Transverse colon (tissue), 4 donors: ENCODE results near the gene RALGPS1. TPM values are rescaled to one million over a fixed set of nuclear protein-coding genes. Genes with fewer than 3 reads are reported as not detected.

Experiments
- DNase-seq: peaks from one replicate; pipeline ENCODE4 v3.0.0-alpha.2; 2019
- H3K27ac ChIP-seq, 4 donors: fragments of 200-600 bp; sonication (generic); 2 replicates each; pipeline ENCODE4 v1.5.1; 2016 to 2018; ENCODE audit warnings: inconsistent platforms in 4 of 4
- H3K27me3 ChIP-seq: fragments of 200-600 bp; sonication (generic); 2 replicates; pipeline ENCODE4 v1.5.1; 2017; ENCODE audit warnings: inconsistent platforms
- H3K36me3 ChIP-seq, 4 donors: fragments of 200-600 bp; sonication (generic); 2 replicates each; pipeline ENCODE4 v1.5.1; 2017 to 2019; ENCODE audit warnings: inconsistent platforms in 4 of 4
- H3K4me1 ChIP-seq, 4 donors: fragments of 200-600 bp; sonication (generic); 2 replicates each; pipeline ENCODE4 v1.5.1; 2017 to 2020; ENCODE audit warnings: inconsistent platforms in 4 of 4
- H3K4me3 ChIP-seq, 4 donors: fragments of 200-600 bp; sonication (generic); 1 replicate in 1 of 4; 2 replicates in 3 of 4; pipeline versions ENCODE4 v1.5.1 to v1.6.1; 2017 to 2019; ENCODE audit warnings: inconsistent platforms in 4 of 4
- H3K9me3 ChIP-seq, 2 donors: fragments of 200-600 bp; sonication (generic); 2 replicates each; pipeline ENCODE4 v1.5.1; 2017 to 2019; ENCODE audit warnings: inconsistent platforms in 2 of 2
- CTCF ChIP-seq, 5 experiments: fragments of 200-600 bp in 3 of 5; fragments of 450-650 bp in 2 of 5; sonication (generic) in 3 of 5; IDR thresholded peaks; 1 replicate in 2 of 5; 2 replicates in 3 of 5; pipeline ENCODE4 v1.5.1; 2016 to 2017; ENCODE audit warnings: antibody characterized with exemption in 5 of 5, inconsistent platforms in 3 of 5, mild to moderate bottlenecking in 2 of 5, moderate library complexity in 1 of 5
- EP300 ChIP-seq: sonication (generic); formaldehyde crosslinking; IDR thresholded peaks from one replicate; pipeline ENCODE4 v1.6.1; 2017; ENCODE audit warnings: antibody characterized with exemption, low read depth
- POLR2A ChIP-seq: fragments of 450-650 bp; IDR thresholded peaks from one replicate; pipeline ENCODE4 v1.6.1; 2016; ENCODE audit warnings: antibody characterized with exemption, mild to moderate bottlenecking, moderate library complexity
- POLR2AphosphoS5 ChIP-seq, 3 donors: sonication (generic); formaldehyde crosslinking; IDR thresholded peaks; one replicate each; pipeline ENCODE4 v1.6.1; 2016; ENCODE audit warnings: antibody characterized with exemption in 3 of 3
- WGBS, 2 donors: methylation state at CpG; one replicate each; pipeline ENCODE4 v1.1.5; 2018; ENCODE audit warnings: low coverage in 1 of 2; 5-methylcytosine and 5-hydroxymethylcytosine counted together
- in situ Hi-C, 4 donors: fragments of 200-750 bp; cut with MboI; loops; one replicate each; pipeline versions ENCODE4 v1.15.0 to v1.15.1; 2017; ENCODE audit warnings: low sequenced_read_pairs in 3 of 4, low pct_ligation_motif_present in 1 of 4, low pct_unique_long_range_greater_than_20kb in 1 of 4
- intact Hi-C: fragments of 100-400 bp; cut with DNase I; formaldehyde crosslinking; loops from one replicate; pipeline ENCODE4 v1.15.1; 2023; ENCODE audit warnings: low total_unique reads
- total RNA-seq, 4 donors: library from RNA; depleted of rRNA; stranded (reverse); fragments of >200 nt; gene quantifications; one replicate each; pipeline ENCODE4 v1.1.0, GENCODE V29; 2016

RALGPS1 gene
- total RNA-seq, 4 donors from 2014 or later = 46.0 to 119 (median 87.6) TPM

GRCh38 chr9:127233550-127233949, 319.0 kb downstream of the RALGPS1 start:
- intact Hi-C loops (no loop called here), in situ Hi-C loops (no loop called here)

GRCh38 chr9:127233989-127234388, 319.4 kb downstream of the RALGPS1 start:
- Histone ChIP-seq H3K4me3 (no peak overlapping the region), H3K27ac (no peak overlapping the region), H3K4me1 (no peaks in the 10 kb centered on the region), H3K36me3 (no peaks in the 10 kb centered on the region), H3K9me3 (no peaks in the 10 kb centered on the region), H3K27me3 (no peaks in the 10 kb centered on the region)
- 70 to 86% methylated on average over 1 of the region's 1 CpG for WGBS, 2 donors
- TF ChIP-seq CTCF (IDR thresholded peaks at IDR 0.05) (no peak), POLR2AphosphoS5 (IDR thresholded peaks at IDR 0.05) (no peak), EP300 (no peak), POLR2A (no peak)
- no peak for DNase-seq
- in situ Hi-C loops (no loop called here), intact Hi-C loops (no loop called here)

More at GRCh38 chr9:127233550-127233949, 319.0 kb downstream of the RALGPS1 start:
- no peak overlapping the region for H3K27ac ChIP-seq
- no peaks in the 10 kb centered on the region for H3K27me3 ChIP-seq
- no peaks in the 10 kb centered on the region for H3K36me3 ChIP-seq
- no peak overlapping the region for H3K4me3 ChIP-seq
- TF ChIP-seq POLR2AphosphoS5 (IDR thresholded peaks at IDR 0.05) (no peak), EP300 (no peak), POLR2A (no peak), CTCF (IDR thresholded peaks at IDR 0.05) (no peak)
- no peaks in the 10 kb centered on the region for H3K4me1 ChIP-seq
- 71 to 98% methylated on average over 4 of the region's 4 CpGs for WGBS, 2 donors
- no peaks in the 10 kb centered on the region for H3K9me3 ChIP-seq
- DNase-seq = no peak

- H3K9me3 ChIP-seq = no peaks in the 10 kb centered on the region
- 72 to 87% methylated on average over 2 to 4 of the region's 4 CpGs for WGBS, 2 donors
- no peaks in the 10 kb centered on the region for H3K4me1 ChIP-seq
- H3K36me3 ChIP-seq = no peaks in the 10 kb centered on the region
- no peaks in the 10 kb centered on the region for H3K27me3 ChIP-seq
- intact Hi-C loops (no loop called here), in situ Hi-C loops (no loop called here)
- no peak overlapping the region for H3K4me3 ChIP-seq
- H3K27ac ChIP-seq = no peak overlapping the region
- no peak for DNase-seq
- TF ChIP-seq POLR2AphosphoS5 (IDR thresholded peaks at IDR 0.05) = no peak
- no peak for TF ChIP-seq CTCF (IDR thresholded peaks at IDR 0.05)
- no peak for TF ChIP-seq POLR2A
- TF ChIP-seq EP300 = no peak
These were observed 323.2 kb downstream of the RALGPS1 start for GRCh38 chr9:127237801-127238200.

GRCh38 chr9:127241354-127241753, 326.8 kb downstream of the RALGPS1 start:
- H3K27ac ChIP-seq = no peak overlapping the region
- no peaks in the 10 kb centered on the region for H3K27me3 ChIP-seq
- no peak for TF ChIP-seq EP300
- no peak for TF ChIP-seq POLR2A
- 96 to 100% methylated on average over 2 of the region's 2 CpGs for WGBS, 2 donors
- DNase-seq = no peak
- in situ Hi-C loops = no loop called here
- no peaks in the 10 kb centered on the region for H3K36me3 ChIP-seq
- intact Hi-C loops = no loop called here
- no peak overlapping the region for H3K4me3 ChIP-seq
- H3K4me1 ChIP-seq = peaks cover 4 to 10% (median 5%) of the 10 kb centered on the region in 4 donors
- H3K9me3 ChIP-seq = no peaks in the 10 kb centered on the region
